Stimulated activated naive B cell treated with anti-CD40 and anti-IgM and Interleukin-4, amounts not matched to agents 10 μg/mL and 1 μg/mL and 100 μg/mL, for 72 hours (primary cell): ENCODE data around the gene KLK2.

Experiments used
- ATAC-seq, 2 donors: fragments of 150-1000 bp; cut with Tn5 transposase; replicated peaks; 2 replicates each; pipeline ENCODE4 v1.10.0; 2021; ENCODE audit warnings: moderate library complexity in 1 of 2
- DNase-seq: peaks from one replicate; pipeline ENCODE4 v3.0.0; 2021
- H3K27ac Mint-ChIP-seq: one replicate; pipeline ENCODE4 v1.8.0; 2022; ENCODE audit warnings: mild to moderate bottlenecking, mixed read lengths
- H3K27me3 Mint-ChIP-seq, 2 donors: one replicate each; pipeline ENCODE4 v1.8.0; 2022; ENCODE audit warnings: mixed read lengths in 2 of 2
- H3K36me3 Mint-ChIP-seq, 2 donors: one replicate each; pipeline ENCODE4 v1.8.0; 2022; ENCODE audit warnings: mixed read lengths in 2 of 2, mild to moderate bottlenecking in 1 of 2
- H3K4me1 Mint-ChIP-seq, 2 donors: one replicate each; pipeline ENCODE4 v1.8.0; 2022; ENCODE audit warnings: mixed read lengths in 2 of 2, mild to moderate bottlenecking in 1 of 2
- H3K4me3 Mint-ChIP-seq, 2 donors: one replicate each; pipeline ENCODE4 v1.8.0; 2022; ENCODE audit warnings: mild to moderate bottlenecking in 2 of 2, mixed read lengths in 2 of 2, moderate library complexity in 1 of 2
- H3K9me3 Mint-ChIP-seq, 2 donors: one replicate each; pipeline ENCODE4 v1.8.0; 2022; ENCODE audit warnings: mixed read lengths in 2 of 2, mild to moderate bottlenecking in 1 of 2

Gene KLK2

GRCh38 chr19:50911206-50912101 is 38.2 kb downstream of the KLK2 start, which contains the start of gene KLK4:
Gene KLK4 (minus strand): TSS chr19:50911395. CDS start chr19:50910738, 657 bp downstream.
- Mint-ChIP-seq H3K4me3 (no peak within 1 kb of the TSS), H3K9me3 (no peaks in the 10 kb centered on the region), H3K4me1 (peaks cover 12 to 17% of the 10 kb centered on the region in 2 donors), H3K27me3 (peaks cover 0 to 55% of the 10 kb centered on the region in 2 donors), H3K36me3 (no peaks in the 10 kb centered on the region), H3K27ac (peak within 1 kb of the TSS; percentile 0)
- no peak for ATAC-seq
- DNase-seq = no peak

GRCh38 chr19:50912102-50912599 is 38.9 kb downstream of the KLK2 start:
- no peak for DNase-seq
- H3K27ac Mint-ChIP-seq = no peak overlapping the region
- peaks cover 4 to 53% of the 10 kb centered on the region in 2 donors for H3K27me3 Mint-ChIP-seq
- H3K9me3 Mint-ChIP-seq = no peaks in the 10 kb centered on the region
- peaks cover 11 to 17% of the 10 kb centered on the region in 2 donors for H3K4me1 Mint-ChIP-seq
- ATAC-seq = no peak
- no peaks in the 10 kb centered on the region for H3K36me3 Mint-ChIP-seq
- no peak overlapping the region for H3K4me3 Mint-ChIP-seq

- no peak overlapping the region for H3K4me3 Mint-ChIP-seq
- peaks cover 11 to 16% of the 10 kb centered on the region in 2 donors for H3K4me1 Mint-ChIP-seq
- H3K27ac Mint-ChIP-seq = no peak overlapping the region
- no peaks in the 10 kb centered on the region for H3K36me3 Mint-ChIP-seq
- ATAC-seq (peak; percentile 58 to 61), DNase-seq (no peak)
- H3K27me3 Mint-ChIP-seq = peaks cover 6 to 45% of the 10 kb centered on the region in 2 donors
- H3K9me3 Mint-ChIP-seq = no peaks in the 10 kb centered on the region
Measured at GRCh38 chr19:50912727-50913716, 39.8 kb downstream of the KLK2 start.

- DNase-seq = no peak
- Mint-ChIP-seq H3K36me3 (no peaks in the 10 kb centered on the region), H3K27me3 (peaks cover 26 to 29% of the 10 kb centered on the region in 2 donors), H3K9me3 (no peaks in the 10 kb centered on the region), H3K27ac (no peak overlapping the region), H3K4me1 (no peaks in the 10 kb centered on the region), H3K4me3 (no peak overlapping the region)
- ATAC-seq = no peak
Measured at GRCh38 chr19:50916069-50916468, 42.8 kb downstream of the KLK2 start.

GRCh38 chr19:50921426-50922316 is 48.4 kb downstream of the KLK2 start:
- Mint-ChIP-seq H3K27ac (no peak overlapping the region), H3K4me3 (peak overlapping the region; percentile 14 to 20), H3K9me3 (no peaks in the 10 kb centered on the region), H3K4me1 (peaks cover 9 to 11% of the 10 kb centered on the region in 2 donors), H3K27me3 (peaks cover 35 to 51% of the 10 kb centered on the region in 2 donors), H3K36me3 (no peaks in the 10 kb centered on the region)
- ATAC-seq = peak; percentile 61 to 68
- no peak for DNase-seq

- ATAC-seq = peak; percentile 99 to 100
- H3K27ac Mint-ChIP-seq = no peak overlapping the region
- peak; percentile 68 for DNase-seq
- H3K27me3 Mint-ChIP-seq = peaks cover 35 to 49% of the 10 kb centered on the region in 2 donors
- no peaks in the 10 kb centered on the region for H3K9me3 Mint-ChIP-seq
- peaks cover 9 to 11% of the 10 kb centered on the region in 2 donors for H3K4me1 Mint-ChIP-seq
- peak overlapping the region in 1 of 2 donors; percentile 20 for H3K4me3 Mint-ChIP-seq
- no peaks in the 10 kb centered on the region for H3K36me3 Mint-ChIP-seq
Measured at GRCh38 chr19:50922317-50922853, 49.1 kb downstream of the KLK2 start.

- Mint-ChIP-seq H3K36me3 (no peaks in the 10 kb centered on the region), H3K9me3 (no peaks in the 10 kb centered on the region), H3K4me3 (no peak overlapping the region), H3K4me1 (peaks cover 9 to 11% of the 10 kb centered on the region in 2 donors), H3K27ac (no peak overlapping the region), H3K27me3 (peaks cover 40 to 48% of the 10 kb centered on the region in 2 donors)
- no peak for ATAC-seq
- DNase-seq = no peak
Measured at GRCh38 chr19:50924586-50924985, 51.3 kb downstream of the KLK2 start.

- no peaks in the 10 kb centered on the region for H3K36me3 Mint-ChIP-seq
- no peak for ATAC-seq
- H3K4me3 Mint-ChIP-seq = no peak overlapping the region
- no peaks in the 10 kb centered on the region for H3K9me3 Mint-ChIP-seq
- no peak for DNase-seq
- peaks cover 9 to 11% of the 10 kb centered on the region in 2 donors for H3K4me1 Mint-ChIP-seq
- no peak overlapping the region for H3K27ac Mint-ChIP-seq
- peaks cover 45 to 51% of the 10 kb centered on the region in 2 donors for H3K27me3 Mint-ChIP-seq
Measured at GRCh38 chr19:50925734-50926133, 52.5 kb downstream of the KLK2 start.

- no peak overlapping the region for H3K4me3 Mint-ChIP-seq
- ATAC-seq (no peak), DNase-seq (no peak)
- peaks cover 9 to 11% of the 10 kb centered on the region in 2 donors for H3K4me1 Mint-ChIP-seq
- no peaks in the 10 kb centered on the region for H3K36me3 Mint-ChIP-seq
- peaks cover 48 to 51% of the 10 kb centered on the region in 2 donors for H3K27me3 Mint-ChIP-seq
- H3K27ac Mint-ChIP-seq = no peak overlapping the region
- no peaks in the 10 kb centered on the region for H3K9me3 Mint-ChIP-seq
Measured at GRCh38 chr19:50926144-50926543, 52.9 kb downstream of the KLK2 start.

- Mint-ChIP-seq H3K4me3 (no peak overlapping the region), H3K27me3 (peaks cover 56 to 61% of the 10 kb centered on the region in 2 donors), H3K36me3 (no peaks in the 10 kb centered on the region), H3K27ac (no peak overlapping the region), H3K4me1 (no peaks in the 10 kb centered on the region), H3K9me3 (no peaks in the 10 kb centered on the region)
- ATAC-seq (no peak), DNase-seq (no peak)
Measured at GRCh38 chr19:50928831-50929230, 55.6 kb downstream of the KLK2 start.
